SK-N-SH (cell line): ENCODE results near the gene RABL6. TPM values are rescaled to one million over a fixed set of nuclear protein-coding genes. Genes with fewer than 3 reads are reported as not detected.

Experiments used
- CTCF ChIA-PET: fragments of 300-600, 350-600 bp; formaldehyde crosslinking; extraction: SDS; loops from one replicate; lab custom pipeline; 2021; lab: Yijun Ruan, JAX
- POLR2A ChIA-PET: fragments of 350-600 bp; sonication (Branson Sonifier 250); formaldehyde crosslinking; extraction: SDS; loops from one replicate; lab custom pipeline; 2020; ENCODE audit warnings: antibody characterized with exemption, inconsistent platforms; lab: Yijun Ruan, JAX
- DNase-seq: peaks from one replicate; pipeline ENCODE4 v3.0.0; 2012
- H2AFZ ChIP-seq: fragments of 200-600 bp; sonication (generic); 2 replicates; pipeline ENCODE4 v1.8.1; 2016; ENCODE audit warnings: antibody characterized with exemption, mild to moderate bottlenecking, low read depth
- H3F3A ChIP-seq: fragments of 200-600 bp; sonication (generic); replicated peaks from 2 replicates; pipeline ENCODE3; 2016; ENCODE audit warnings: antibody characterized with exemption, mild to moderate bottlenecking; ENCODE audit not compliant: insufficient read depth
- H3K27ac ChIP-seq, 2 experiments: fragments of 200-500 bp in 1 of 2; fragments of 200-600 bp in 1 of 2; sonication (Bioruptor generic) in 1 of 2; sonication (generic), shearing (Covaris generic) in 1 of 2; 2 replicates each; pipeline versions ENCODE4 v1.5.1 to v1.6.1; 2014 to 2016; ENCODE audit warnings: low read depth in 2 of 2, inconsistent platforms in 1 of 2, low read length in 1 of 2, mild to moderate bottlenecking in 1 of 2, mixed read lengths in 1 of 2
- H3K27me3 ChIP-seq: fragments of 200-600 bp; sonication (generic), shearing (Covaris generic); 2 replicates; pipeline ENCODE4 v1.6.1; 2016; ENCODE audit warnings: mixed run types; ENCODE audit not compliant: insufficient read depth
- H3K36me3 ChIP-seq, 2 experiments: fragments of 200-500 bp in 1 of 2; fragments of 200-600 bp in 1 of 2; sonication (Bioruptor generic) in 1 of 2; sonication (generic) in 1 of 2; replicated peaks in 1 of 2; 2 replicates each; pipeline versions ENCODE3 to v1.5.1; 2014 to 2016; ENCODE audit warnings: low read length in 1 of 2, mild to moderate bottlenecking in 1 of 2; ENCODE audit not compliant: insufficient read depth in 2 of 2, control insufficient read depth in 1 of 2
- H3K4me1 ChIP-seq, 2 experiments: fragments of 200-500 bp in 1 of 2; fragments of 200-600 bp in 1 of 2; sonication (Bioruptor generic) in 1 of 2; sonication (generic), shearing (Covaris generic) in 1 of 2; 2 replicates each; pipeline versions ENCODE4 v1.5.1 to v1.6.1; 2014 to 2016; ENCODE audit warnings: low read depth in 1 of 2, low read length in 1 of 2, mixed run types in 1 of 2; ENCODE audit not compliant: insufficient read depth in 2 of 2, control insufficient read depth in 1 of 2
- H3K4me2 ChIP-seq: fragments of 200-600 bp; sonication (generic), shearing (Covaris generic); 2 replicates; pipeline ENCODE4 v1.6.1; 2017; ENCODE audit warnings: mixed run types
- H3K4me3 ChIP-seq, 2 experiments: fragments of 200-500 bp in 1 of 2; fragments of 200-600 bp in 1 of 2; sonication (Bioruptor generic) in 1 of 2; sonication (generic), shearing (Covaris generic) in 1 of 2; 2 replicates each; pipeline versions ENCODE4 v1.5.1 to v1.8.1; 2014 to 2016; ENCODE audit warnings: low read depth in 2 of 2, inconsistent platforms in 1 of 2, low read length in 1 of 2, mild to moderate bottlenecking in 1 of 2, mixed read lengths in 1 of 2, moderate library complexity in 1 of 2
- H3K79me2 ChIP-seq: fragments of 200-600 bp; sonication (generic); 2 replicates; pipeline ENCODE4 v1.8.1; 2017; ENCODE audit warnings: mild to moderate bottlenecking; ENCODE audit not compliant: insufficient read depth
- H3K9ac ChIP-seq: fragments of 200-600 bp; sonication (generic); 2 replicates; pipeline ENCODE4 v1.6.1; 2017; ENCODE audit warnings: mixed run types
- H3K9me2 ChIP-seq: fragments of 200-600 bp; sonication (generic); 2 replicates; pipeline ENCODE4 v1.6.1; 2017; ENCODE audit warnings: mixed run types
- H3K9me3 ChIP-seq: fragments of 200-600 bp; sonication (generic); 2 replicates; pipeline ENCODE4 v1.6.1; 2017; ENCODE audit warnings: mixed run types, mild to moderate bottlenecking, moderate library complexity
- H4K20me1 ChIP-seq: fragments of 200-600 bp; sonication (generic); 2 replicates; pipeline ENCODE4 v1.6.1; 2017; ENCODE audit warnings: mild to moderate bottlenecking, mixed run types; ENCODE audit not compliant: insufficient read depth
- CHD2 ChIP-seq: fragments of 150-350 bp; IDR thresholded peaks from 2 replicates; pipeline ENCODE4 v1.6.1; 2018; ENCODE audit warnings: low read length; ENCODE audit not compliant: partially characterized antibody
- EP300 ChIP-seq, 2 experiments: IDR thresholded peaks; 2 replicates each; pipeline versions ENCODE4 v1.4.0 to v1.6.1; 2012; ENCODE audit warnings: borderline replicate concordance in 1 of 2, low read depth in 1 of 2, low read length in 1 of 2
- EZH2phosphoT487 ChIP-seq: fragments of 200-600 bp; sonication (generic); IDR thresholded peaks from 2 replicates; pipeline ENCODE4 v1.6.1; 2017; ENCODE audit warnings: low read depth, mixed run types, mild to moderate bottlenecking, antibody characterized with exemption, moderate library complexity, borderline replicate concordance
- FOXJ3 ChIP-seq: sonication (generic); formaldehyde crosslinking; IDR thresholded peaks from 2 replicates; pipeline ENCODE4 v1.5.1; 2020; ENCODE audit warnings: mild to moderate bottlenecking, missing genetic modification reagents
- GABPA ChIP-seq: IDR thresholded peaks from 2 replicates; pipeline ENCODE4 v1.4.0; 2012; ENCODE audit warnings: low read depth, mild to moderate bottlenecking
- GATA2 ChIP-seq: sonication (generic); formaldehyde crosslinking; IDR thresholded peaks from 2 replicates; pipeline ENCODE4 v1.5.0; 2020; ENCODE audit warnings: mild to moderate bottlenecking, missing genetic modification reagents
- MAX ChIP-seq: IDR thresholded peaks from 2 replicates; pipeline ENCODE4 v1.4.0; 2012; ENCODE audit warnings: low read depth
- MEF2A ChIP-seq: IDR thresholded peaks from 2 replicates; pipeline ENCODE4 v1.4.0; 2012; ENCODE audit warnings: low read depth, borderline replicate concordance
- NFIC ChIP-seq: IDR thresholded peaks from 2 replicates; pipeline ENCODE4 v1.4.0; 2012; ENCODE audit warnings: borderline replicate concordance
- NRF1 ChIP-seq: IDR thresholded peaks from 2 replicates; pipeline ENCODE4 v1.6.1; 2012; ENCODE audit warnings: low read depth, mild to moderate bottlenecking, low read length
- PBX3 ChIP-seq: IDR thresholded peaks from 2 replicates; pipeline ENCODE4; 2012
- POLR2AphosphoS5 ChIP-seq: IDR thresholded peaks from 2 replicates; pipeline ENCODE4 v1.6.1; 2012; ENCODE audit warnings: low read depth, low read length
- REST ChIP-seq: IDR thresholded peaks from 2 replicates; pipeline ENCODE4 v1.6.1; 2012; ENCODE audit warnings: mild to moderate bottlenecking, low read depth, low read length, moderate library complexity
- TCF12 ChIP-seq: IDR thresholded peaks from 2 replicates; pipeline ENCODE4 v1.4.0; 2012
- TEAD4 ChIP-seq: IDR thresholded peaks from 2 replicates; pipeline ENCODE4 v1.4.0; 2012; ENCODE audit warnings: mild to moderate bottlenecking, borderline replicate concordance; ENCODE audit not compliant: insufficient read depth
- USF1 ChIP-seq: IDR thresholded peaks from 2 replicates; pipeline ENCODE4 v1.4.0; 2012; ENCODE audit warnings: low read depth, borderline replicate concordance
- USF2 ChIP-seq: fragments of 150-350 bp; IDR thresholded peaks from 2 replicates; pipeline ENCODE4 v1.6.1; 2017; ENCODE audit warnings: antibody characterized with exemption, low read length, low read depth, borderline replicate concordance
- ZBTB33 ChIP-seq: IDR thresholded peaks from 2 replicates; pipeline ENCODE4 v1.4.0; 2012; ENCODE audit warnings: low read depth, borderline replicate concordance
- WGBS: methylation state at CpG from one replicate; pipeline ENCODE4 v1.1.6; 2017; ENCODE audit warnings: low lambda C conversion rate; 5-methylcytosine and 5-hydroxymethylcytosine counted together
- polyA plus RNA-seq, 3 experiments: library from polyadenylated mRNA; depleted of rRNA; stranded (reverse); fragments of >200 nt; gene quantifications; 2 replicates each; pipeline ENCODE4 v1.2.3, GENCODE V29; 2012

The RABL6 gene
- polyA plus RNA-seq, 1 of the 3 experiments (the other 2 are of a cell fraction) = 43.6 TPM

- Histone ChIP-seq H3K4me1 (peaks cover 20 to 24% of the 10 kb centered on the region in 2 experiments; a peak in 3 of 4 replicates), H3K9me2 (no peaks in the 10 kb centered on the region), H4K20me1 (peaks cover 19% of the 10 kb centered on the region), H3K4me2 (peak overlapping the region; percentile 96; the same call in 1 of the 2 replicates), H3K79me2 (peaks cover 32% of the 10 kb centered on the region), H2AFZ (no peak overlapping the region), H3K27me3 (no peaks in the 10 kb centered on the region), H3K9me3 (no peaks in the 10 kb centered on the region), H3K36me3 (peaks cover 8 to 17% of the 10 kb centered on the region in 2 experiments), H3F3A (no peaks in the 10 kb centered on the region), H3K4me3 (no peak overlapping the region), H3K9ac (no peak overlapping the region), H3K27ac (no peak overlapping the region)
- ChIA-PET CTCF (interaction anchor here (0.8 to 2.3 kb wide), 7 partner anchors 14 to 39 kb away, joined by 3 to 15 read pairs (median 6); partner anchors contain the start of genes AJM1 and TMEM141), POLR2A (interaction anchor here (3.2 kb wide), 1 partner anchor 36 kb away, joined by 10 read pairs; the partner anchor contains the start of gene AJM1)
- DNase-seq = no peak
- WGBS = 93% methylated on average over 5 of the region's 10 CpGs
- TF ChIP-seq POLR2AphosphoS5 (no peak), EZH2phosphoT487 (no peak), EP300 (IDR thresholded peaks at IDR 0.05; ENCODE audit: borderline replicate concordance in 1 of 2, low read depth in 1 of 2, low read length in 1 of 2) (no peak), USF1 (no peak), CHD2 (no peak), GATA2 (CRISPR knock-in tag) (no peak), NRF1 (no peak), MAX (no peak), PBX3 (no peak), REST (no peak), ZBTB33 (no peak), MEF2A (no peak), NFIC (no peak), USF2 (no peak), TCF12 (no peak), GABPA (no peak), TEAD4 (no peak), FOXJ3 (CRISPR knock-in tag) (no peak)
These were observed 1.7 kb upstream of the RABL6 start for GRCh38 chr9:136806067-136806466.
